ENCODE measurements around the gene GATA3. TPM values are rescaled to one million over a fixed set of nuclear protein-coding genes. Genes with fewer than 3 reads are reported as not detected.

The GATA3 gene
- polyA plus RNA-seq, 1 experiment, result not detected

GRCh38 chr10:8035006-8035640, 19.4 kb upstream of the GATA3 start:
- H3K9me3 ChIP-seq (ENCODE audit: control insufficient read depth, insufficient read depth, low read length), result peaks cover 13% of the 10 kb centered on the region; the same call in 1 of the 2 replicates
- POLR2A ChIA-PET, result no interaction called here
- peaks cover 91% of the 10 kb centered on the region for H3K27me3 ChIP-seq (ENCODE audit: control insufficient read depth, insufficient read depth, low read length)
- DNase-seq (ENCODE audit: low read depth, low spot score), result no peak
- H3K27ac ChIP-seq (ENCODE audit: low read depth, low read length), result no peak overlapping the region
- no peak overlapping the region for H3K4me3 ChIP-seq (ENCODE audit: low read depth, low read length)
- CTCF ChIA-PET, result no interaction called here
- no peak for TF ChIP-seq CTCF (IDR thresholded peaks at IDR 0.05; ENCODE audit: low read depth, low read length)

- no peak for TF ChIP-seq CTCF (IDR thresholded peaks at IDR 0.05; ENCODE audit: low read depth, low read length)
- Histone ChIP-seq H3K27ac (ENCODE audit: low read depth, low read length) (no peak overlapping the region), H3K4me3 (ENCODE audit: low read depth, low read length) (no peak overlapping the region), H3K9me3 (ENCODE audit: control insufficient read depth, insufficient read depth, low read length) (peaks cover 13% of the 10 kb centered on the region; the same call in 1 of the 2 replicates), H3K27me3 (ENCODE audit: control insufficient read depth, insufficient read depth, low read length) (peaks cover 93% of the 10 kb centered on the region)
- no peak for DNase-seq (ENCODE audit: low read depth, low spot score)
- POLR2A ChIA-PET, result no interaction called here
- CTCF ChIA-PET, result no interaction called here
These were observed 18.6 kb upstream of the GATA3 start for GRCh38 chr10:8035641-8036470.

GRCh38 chr10:8036506-8037198, 17.8 kb upstream of the GATA3 start:
- peaks cover 92% of the 10 kb centered on the region for H3K27me3 ChIP-seq (ENCODE audit: control insufficient read depth, insufficient read depth, low read length)
- CTCF ChIA-PET, result no interaction called here
- H3K27ac ChIP-seq (ENCODE audit: low read depth, low read length), result no peak overlapping the region
- H3K9me3 ChIP-seq (ENCODE audit: control insufficient read depth, insufficient read depth, low read length), result peaks cover 13% of the 10 kb centered on the region; the same call in 1 of the 2 replicates
- POLR2A ChIA-PET, result no interaction called here
- no peak overlapping the region for H3K4me3 ChIP-seq (ENCODE audit: low read depth, low read length)
- no peak for TF ChIP-seq CTCF (IDR thresholded peaks at IDR 0.05; ENCODE audit: low read depth, low read length)
- no peak for DNase-seq (ENCODE audit: low read depth, low spot score)

GRCh38 chr10:8037199-8037801, 17.2 kb upstream of the GATA3 start:
- CTCF ChIA-PET, result no interaction called here
- POLR2A ChIA-PET, result no interaction called here
- TF ChIP-seq CTCF (IDR thresholded peaks at IDR 0.05; ENCODE audit: low read depth, low read length), result no peak
- no peak for DNase-seq (ENCODE audit: low read depth, low spot score)
- H3K27me3 ChIP-seq (ENCODE audit: control insufficient read depth, insufficient read depth, low read length), result peaks cover 93% of the 10 kb centered on the region
- H3K4me3 ChIP-seq (ENCODE audit: low read depth, low read length), result no peak overlapping the region
- no peak overlapping the region for H3K27ac ChIP-seq (ENCODE audit: low read depth, low read length)
- H3K9me3 ChIP-seq (ENCODE audit: control insufficient read depth, insufficient read depth, low read length), result peaks cover 13% of the 10 kb centered on the region; the same call in 1 of the 2 replicates
